Activated naive CD8-positive, alpha-beta T cell (primary cell): ENCODE measurements around the gene VWA8.
A peak's percentile ranks its signal among the peaks of the same experiment; 100 is the strongest.
"Not testable (repeated sequence)": the region's sequence is repeated elsewhere in the genome, so short reads cannot be mapped to it uniquely, and the experiment has no call there.

Source experiments
- H3K27ac Mint-ChIP-seq: one replicate; pipeline ENCODE4 v1.8.0; 2021; ENCODE audit warnings: mixed read lengths
- H3K27me3 Mint-ChIP-seq: one replicate; pipeline ENCODE4 v1.8.0; 2021; ENCODE audit warnings: mixed read lengths
- H3K36me3 Mint-ChIP-seq: one replicate; pipeline ENCODE4 v1.8.0; 2021; ENCODE audit warnings: mixed read lengths
- H3K4me1 Mint-ChIP-seq: one replicate; pipeline ENCODE4 v1.8.0; 2021; ENCODE audit warnings: low read depth, mixed read lengths
- H3K4me3 Mint-ChIP-seq: one replicate; pipeline ENCODE4 v1.8.0; 2021; ENCODE audit warnings: mild to moderate bottlenecking, mixed read lengths
- H3K9me3 Mint-ChIP-seq: one replicate; pipeline ENCODE4 v1.8.0; 2021; ENCODE audit warnings: low read depth, mixed read lengths

The VWA8 gene

GRCh38 chr13:41976476-41976875 is 15.6 kb upstream of the VWA8 start:
- H3K4me1 Mint-ChIP-seq: peaks cover 5% of the 10 kb centered on the region
- no peak overlapping the region for H3K27ac Mint-ChIP-seq
- no peaks in the 10 kb centered on the region for H3K9me3 Mint-ChIP-seq
- no peak overlapping the region for H3K4me3 Mint-ChIP-seq
- H3K36me3 Mint-ChIP-seq: no peaks in the 10 kb centered on the region
- peaks cover 2% of the 10 kb centered on the region for H3K27me3 Mint-ChIP-seq

GRCh38 chr13:41974262-41974900 is 13.5 kb upstream of the VWA8 start:
- Mint-ChIP-seq H3K4me3 (no peak overlapping the region), H3K27me3 (peaks cover 2% of the 10 kb centered on the region), H3K9me3 (no peaks in the 10 kb centered on the region), H3K4me1 (peaks cover 5% of the 10 kb centered on the region), H3K27ac (no peak overlapping the region), H3K36me3 (no peaks in the 10 kb centered on the region)

GRCh38 chr13:41973247-41973741 is 12.4 kb upstream of the VWA8 start:
- H3K27ac Mint-ChIP-seq: no peak overlapping the region
- peaks cover 3% of the 10 kb centered on the region for H3K27me3 Mint-ChIP-seq
- no peaks in the 10 kb centered on the region for H3K36me3 Mint-ChIP-seq
- peaks cover 5% of the 10 kb centered on the region for H3K4me1 Mint-ChIP-seq
- H3K9me3 Mint-ChIP-seq: no peaks in the 10 kb centered on the region
- no peak overlapping the region for H3K4me3 Mint-ChIP-seq

GRCh38 chr13:41971848-41972247 is 10.9 kb upstream of the VWA8 start:
- Mint-ChIP-seq H3K36me3 (no peaks in the 10 kb centered on the region), H3K9me3 (no peaks in the 10 kb centered on the region), H3K4me3 (no peak overlapping the region), H3K4me1 (peaks cover 5% of the 10 kb centered on the region), H3K27ac (no peak overlapping the region), H3K27me3 (peaks cover 5% of the 10 kb centered on the region)

GRCh38 chr13:41970918-41971317 is 10.0 kb upstream of the VWA8 start:
- Mint-ChIP-seq H3K36me3 (no peaks in the 10 kb centered on the region), H3K4me3 (no peak overlapping the region), H3K4me1 (peaks cover 5% of the 10 kb centered on the region), H3K27me3 (peaks cover 5% of the 10 kb centered on the region), H3K27ac (no peak overlapping the region), H3K9me3 (no peaks in the 10 kb centered on the region)

GRCh38 chr13:41970022-41970421 is 9.1 kb upstream of the VWA8 start:
- H3K36me3 Mint-ChIP-seq: no peaks in the 10 kb centered on the region

GRCh38 chr13:41969072-41969471 is 8.2 kb upstream of the VWA8 start:
- no peak overlapping the region for H3K27ac Mint-ChIP-seq
- H3K36me3 Mint-ChIP-seq: no peaks in the 10 kb centered on the region
- H3K27me3 Mint-ChIP-seq: peaks cover 8% of the 10 kb centered on the region
- H3K4me1 Mint-ChIP-seq: peaks cover 5% of the 10 kb centered on the region
- no peak overlapping the region for H3K4me3 Mint-ChIP-seq
- H3K9me3 Mint-ChIP-seq: no peaks in the 10 kb centered on the region

More at GRCh38 chr13:41970022-41970421, 9.1 kb upstream of the VWA8 start:
- Mint-ChIP-seq H3K4me1 (peaks cover 5% of the 10 kb centered on the region), H3K4me3 (no peak overlapping the region), H3K9me3 (no peaks in the 10 kb centered on the region), H3K27ac (no peak overlapping the region), H3K27me3 (peaks cover 8% of the 10 kb centered on the region)

- Mint-ChIP-seq H3K4me1 (peaks cover 17% of the 10 kb centered on the region), H3K27ac (no peak overlapping the region), H3K36me3 (no peaks in the 10 kb centered on the region), H3K9me3 (no peaks in the 10 kb centered on the region), H3K27me3 (peaks cover 8% of the 10 kb centered on the region), H3K4me3 (no peak overlapping the region)
These were observed 5.8 kb upstream of the VWA8 start for GRCh38 chr13:41966671-41967070.

GRCh38 chr13:41962994-41963393 is 2.1 kb upstream of the VWA8 start:
- Mint-ChIP-seq H3K36me3 (peaks cover 2% of the 10 kb centered on the region), H3K9me3 (no peaks in the 10 kb centered on the region), H3K4me1 (peaks cover 42% of the 10 kb centered on the region), H3K27me3 (peaks cover 4% of the 10 kb centered on the region), H3K27ac (peak overlapping the region; percentile 9), H3K4me3 (no peak overlapping the region)

- Mint-ChIP-seq H3K4me1 (peaks cover 50% of the 10 kb centered on the region), H3K27ac (peak overlapping the region; percentile 97), H3K36me3 (peaks cover 5% of the 10 kb centered on the region), H3K4me3 (peak overlapping the region; percentile 90), H3K27me3 (peaks cover 4% of the 10 kb centered on the region), H3K9me3 (no peaks in the 10 kb centered on the region)
These were observed 504 bp upstream of the VWA8 start for GRCh38 chr13:41961466-41961760.

GRCh38 chr13:41960211-41960636 is 685 bp downstream of the VWA8 start:
- H3K27me3 Mint-ChIP-seq: peaks cover 4% of the 10 kb centered on the region
- peak overlapping the region; percentile 90 for H3K4me3 Mint-ChIP-seq
- no peaks in the 10 kb centered on the region for H3K9me3 Mint-ChIP-seq
- H3K27ac Mint-ChIP-seq: peak overlapping the region; percentile 90
- H3K4me1 Mint-ChIP-seq: peaks cover 57% of the 10 kb centered on the region
- peaks cover 8% of the 10 kb centered on the region for H3K36me3 Mint-ChIP-seq

GRCh38 chr13:41956272-41956671 is 4.6 kb downstream of the VWA8 start:
- H3K27me3 Mint-ChIP-seq: no peaks in the 10 kb centered on the region
- no peak overlapping the region for H3K4me3 Mint-ChIP-seq
- no peaks in the 10 kb centered on the region for H3K9me3 Mint-ChIP-seq
- H3K27ac Mint-ChIP-seq: peak overlapping the region; percentile 41
- peaks cover 16% of the 10 kb centered on the region for H3K36me3 Mint-ChIP-seq
- peaks cover 62% of the 10 kb centered on the region for H3K4me1 Mint-ChIP-seq

- Mint-ChIP-seq H3K9me3 (no peaks in the 10 kb centered on the region), H3K36me3 (peaks cover 16% of the 10 kb centered on the region), H3K27ac (no peak overlapping the region), H3K4me3 (no peak overlapping the region), H3K27me3 (no peaks in the 10 kb centered on the region), H3K4me1 (peaks cover 61% of the 10 kb centered on the region)
These were observed 5.3 kb downstream of the VWA8 start for GRCh38 chr13:41955605-41956004.

- Mint-ChIP-seq H3K27ac (no peak overlapping the region), H3K4me1 (peaks cover 52% of the 10 kb centered on the region)
These were observed 6.7 kb downstream of the VWA8 start for GRCh38 chr13:41954226-41954625.

GRCh38 chr13:41952749-41953148 is 8.2 kb downstream of the VWA8 start:
- Mint-ChIP-seq H3K27ac (no peak overlapping the region), H3K4me1 (peaks cover 38% of the 10 kb centered on the region), H3K4me3 (no peak overlapping the region), H3K9me3 (no peaks in the 10 kb centered on the region), H3K27me3 (no peaks in the 10 kb centered on the region), H3K36me3 (peaks cover 28% of the 10 kb centered on the region)

More at GRCh38 chr13:41954226-41954625, 6.7 kb downstream of the VWA8 start:
- no peaks in the 10 kb centered on the region for H3K27me3 Mint-ChIP-seq
- peaks cover 16% of the 10 kb centered on the region for H3K36me3 Mint-ChIP-seq
- H3K4me3 Mint-ChIP-seq: no peak overlapping the region
- H3K9me3 Mint-ChIP-seq: no peaks in the 10 kb centered on the region

- not testable (repeated sequence) for H3K4me3 Mint-ChIP-seq, H3K27ac Mint-ChIP-seq, H3K27me3 Mint-ChIP-seq
- Mint-ChIP-seq H3K4me1 (peaks cover 25% of the 10 kb centered on the region), H3K9me3 (peaks cover 15% of the 10 kb centered on the region), H3K36me3 (peaks cover 46% of the 10 kb centered on the region)
These were observed 11.8 kb downstream of the VWA8 start for GRCh38 chr13:41949104-41949503.
